HEK293 (cell line): ENCODE measurements around the gene EHD3.

Experiments used
- CTCF ChIP-seq: fragments of 450-650 bp; formaldehyde crosslinking; IDR thresholded peaks from 2 replicates; pipeline ENCODE4 v1.5.1; 2016; ENCODE audit warnings: missing biosample characterization, missing genetic modification characterization
- KLF10 ChIP-seq: fragments of 450-650 bp; IDR thresholded peaks from 2 replicates; pipeline ENCODE4 v1.5.1; 2018; ENCODE audit warnings: missing biosample characterization, mild to moderate bottlenecking, missing genetic modification characterization
- ZNF19 ChIP-seq: fragments of 450-650 bp; formaldehyde crosslinking; IDR thresholded peaks from 2 replicates; pipeline ENCODE4; 2016; ENCODE audit warnings: missing biosample characterization, missing genetic modification characterization, low read depth
- TF ChIP-seq, protein P1 (sequence below): fragments of 450-650 bp; formaldehyde crosslinking; IDR thresholded peaks from 2 replicates; pipeline ENCODE4 v1.5.1; 2016; ENCODE audit warnings: missing biosample characterization, missing genetic modification characterization
- TF ChIP-seq, protein P2 (sequence below): fragments of 450-650 bp; formaldehyde crosslinking; conservative IDR thresholded peaks from 2 replicates; pipeline ENCODE4 v1.5.1; 2016; ENCODE audit warnings: low read depth, missing biosample characterization, missing genetic modification characterization
- TF ChIP-seq, protein P3 (sequence below): fragments of 450-650 bp; formaldehyde crosslinking; IDR thresholded peaks from 2 replicates; pipeline ENCODE4 v1.5.1; 2016; ENCODE audit warnings: missing biosample characterization, missing genetic modification characterization

DNA sequence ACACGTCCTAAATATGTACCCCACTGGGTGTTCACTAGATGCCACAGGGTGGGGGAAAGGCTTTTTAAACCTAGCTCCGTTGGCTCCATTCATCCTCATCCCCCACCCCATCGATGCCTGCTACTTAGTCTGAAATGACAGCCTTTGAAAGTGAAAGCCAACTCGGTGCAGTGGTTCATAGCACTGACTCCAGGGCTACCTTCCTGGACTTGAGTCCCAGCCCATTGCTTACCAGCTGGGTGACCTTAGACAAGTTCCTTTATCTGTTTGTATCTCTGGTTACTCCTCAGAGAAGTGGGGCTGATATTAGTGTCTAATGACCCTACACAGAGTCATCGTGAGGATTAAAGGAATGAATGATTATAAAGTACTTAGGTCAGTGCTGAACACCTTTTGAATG, 24.4 kb downstream of the EHD3 start:
- TF ChIP-seq CTCF (tag by site-specific recombination) (no peak), ZNF19 (no peak), KLF10 (tag by site-specific recombination) (no peak)
- TF ChIP-seq, protein P1, sequence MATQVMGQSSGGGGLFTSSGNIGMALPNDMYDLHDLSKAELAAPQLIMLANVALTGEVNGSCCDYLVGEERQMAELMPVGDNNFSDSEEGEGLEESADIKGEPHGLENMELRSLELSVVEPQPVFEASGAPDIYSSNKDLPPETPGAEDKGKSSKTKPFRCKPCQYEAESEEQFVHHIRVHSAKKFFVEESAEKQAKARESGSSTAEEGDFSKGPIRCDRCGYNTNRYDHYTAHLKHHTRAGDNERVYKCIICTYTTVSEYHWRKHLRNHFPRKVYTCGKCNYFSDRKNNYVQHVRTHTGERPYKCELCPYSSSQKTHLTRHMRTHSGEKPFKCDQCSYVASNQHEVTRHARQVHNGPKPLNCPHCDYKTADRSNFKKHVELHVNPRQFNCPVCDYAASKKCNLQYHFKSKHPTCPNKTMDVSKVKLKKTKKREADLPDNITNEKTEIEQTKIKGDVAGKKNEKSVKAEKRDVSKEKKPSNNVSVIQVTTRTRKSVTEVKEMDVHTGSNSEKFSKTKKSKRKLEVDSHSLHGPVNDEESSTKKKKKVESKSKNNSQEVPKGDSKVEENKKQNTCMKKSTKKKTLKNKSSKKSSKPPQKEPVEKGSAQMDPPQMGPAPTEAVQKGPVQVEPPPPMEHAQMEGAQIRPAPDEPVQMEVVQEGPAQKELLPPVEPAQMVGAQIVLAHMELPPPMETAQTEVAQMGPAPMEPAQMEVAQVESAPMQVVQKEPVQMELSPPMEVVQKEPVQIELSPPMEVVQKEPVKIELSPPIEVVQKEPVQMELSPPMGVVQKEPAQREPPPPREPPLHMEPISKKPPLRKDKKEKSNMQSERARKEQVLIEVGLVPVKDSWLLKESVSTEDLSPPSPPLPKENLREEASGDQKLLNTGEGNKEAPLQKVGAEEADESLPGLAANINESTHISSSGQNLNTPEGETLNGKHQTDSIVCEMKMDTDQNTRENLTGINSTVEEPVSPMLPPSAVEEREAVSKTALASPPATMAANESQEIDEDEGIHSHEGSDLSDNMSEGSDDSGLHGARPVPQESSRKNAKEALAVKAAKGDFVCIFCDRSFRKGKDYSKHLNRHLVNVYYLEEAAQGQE: no peak
- TF ChIP-seq, protein P2, sequence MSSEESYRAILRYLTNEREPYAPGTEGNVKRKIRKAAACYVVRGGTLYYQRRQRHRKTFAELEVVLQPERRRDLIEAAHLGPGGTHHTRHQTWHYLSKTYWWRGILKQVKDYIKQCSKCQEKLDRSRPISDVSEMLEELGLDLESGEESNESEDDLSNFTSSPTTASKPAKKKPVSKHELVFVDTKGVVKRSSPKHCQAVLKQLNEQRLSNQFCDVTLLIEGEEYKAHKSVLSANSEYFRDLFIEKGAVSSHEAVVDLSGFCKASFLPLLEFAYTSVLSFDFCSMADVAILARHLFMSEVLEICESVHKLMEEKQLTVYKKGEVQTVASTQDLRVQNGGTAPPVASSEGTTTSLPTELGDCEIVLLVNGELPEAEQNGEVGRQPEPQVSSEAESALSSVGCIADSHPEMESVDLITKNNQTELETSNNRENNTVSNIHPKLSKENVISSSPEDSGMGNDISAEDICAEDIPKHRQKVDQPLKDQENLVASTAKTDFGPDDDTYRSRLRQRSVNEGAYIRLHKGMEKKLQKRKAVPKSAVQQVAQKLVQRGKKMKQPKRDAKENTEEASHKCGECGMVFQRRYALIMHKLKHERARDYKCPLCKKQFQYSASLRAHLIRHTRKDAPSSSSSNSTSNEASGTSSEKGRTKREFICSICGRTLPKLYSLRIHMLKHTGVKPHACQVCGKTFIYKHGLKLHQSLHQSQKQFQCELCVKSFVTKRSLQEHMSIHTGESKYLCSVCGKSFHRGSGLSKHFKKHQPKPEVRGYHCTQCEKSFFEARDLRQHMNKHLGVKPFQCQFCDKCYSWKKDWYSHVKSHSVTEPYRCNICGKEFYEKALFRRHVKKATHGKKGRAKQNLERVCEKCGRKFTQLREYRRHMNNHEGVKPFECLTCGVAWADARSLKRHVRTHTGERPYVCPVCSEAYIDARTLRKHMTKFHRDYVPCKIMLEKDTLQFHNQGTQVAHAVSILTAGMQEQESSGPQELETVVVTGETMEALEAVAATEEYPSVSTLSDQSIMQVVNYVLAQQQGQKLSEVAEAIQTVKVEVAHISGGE (tag by site-specific recombination): no peak
- TF ChIP-seq, protein P3, sequence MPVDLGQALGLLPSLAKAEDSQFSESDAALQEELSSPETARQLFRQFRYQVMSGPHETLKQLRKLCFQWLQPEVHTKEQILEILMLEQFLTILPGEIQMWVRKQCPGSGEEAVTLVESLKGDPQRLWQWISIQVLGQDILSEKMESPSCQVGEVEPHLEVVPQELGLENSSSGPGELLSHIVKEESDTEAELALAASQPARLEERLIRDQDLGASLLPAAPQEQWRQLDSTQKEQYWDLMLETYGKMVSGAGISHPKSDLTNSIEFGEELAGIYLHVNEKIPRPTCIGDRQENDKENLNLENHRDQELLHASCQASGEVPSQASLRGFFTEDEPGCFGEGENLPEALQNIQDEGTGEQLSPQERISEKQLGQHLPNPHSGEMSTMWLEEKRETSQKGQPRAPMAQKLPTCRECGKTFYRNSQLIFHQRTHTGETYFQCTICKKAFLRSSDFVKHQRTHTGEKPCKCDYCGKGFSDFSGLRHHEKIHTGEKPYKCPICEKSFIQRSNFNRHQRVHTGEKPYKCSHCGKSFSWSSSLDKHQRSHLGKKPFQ (tag by site-specific recombination): no peak
